Measurements from ENCODE around the gene PIN1. TPM values are rescaled to one million over a fixed set of nuclear protein-coding genes. Genes with fewer than 3 reads are reported as not detected.

Gene PIN1
- total RNA-seq, 2 experiments from 2014 or later = 114 to 117 TPM

- ATAC-seq (no peak), DNase-seq (no peak)
- Mint-ChIP-seq H3K4me1 (ENCODE audit: low read depth) (peaks cover 74% of the 10 kb centered on the region), H3K27me3 (ENCODE audit: low read depth) (no peaks in the 10 kb centered on the region), H3K4me3 (peak overlapping the region; percentile 73), H3K36me3 (ENCODE audit: low read depth) (peaks cover 27% of the 10 kb centered on the region), H3K9me3 (ENCODE audit: insufficient read depth) (no peaks in the 10 kb centered on the region), H3K27ac (peak overlapping the region; percentile 91)
- ChIA-PET POLR2A (interaction anchor here (1.4 kb wide), 1 partner anchor 24 kb away, joined by 4 read pairs; the partner anchor contains the start of gene PIN1), CTCF (interaction anchor here (0.8 to 2.1 kb wide), 5 partner anchors 11 to 233 kb away, joined by 3 to 10 read pairs (median 6); partner anchors contain the start of gene PIN1)
These were observed 23.6 kb downstream of the PIN1 start for GRCh38 chr19:9858766-9859165.

- H3K27ac Mint-ChIP-seq = peak overlapping the region; percentile 62
- DNase-seq (no peak), ATAC-seq (no peak)
- peaks cover 26% of the 10 kb centered on the region for H3K36me3 Mint-ChIP-seq (ENCODE audit: low read depth)
- H3K4me1 Mint-ChIP-seq (ENCODE audit: low read depth) = peaks cover 89% of the 10 kb centered on the region
- H3K27me3 Mint-ChIP-seq (ENCODE audit: low read depth) = no peaks in the 10 kb centered on the region
- CTCF ChIA-PET = no interaction called here
- POLR2A ChIA-PET = interaction anchor here (0.5 to 1.4 kb wide), 2 partner anchors 26 to 547 kb away, joined by 3 to 4 read pairs; partner anchors contain the start of gene PIN1
- no peak overlapping the region for H3K4me3 Mint-ChIP-seq
- H3K9me3 Mint-ChIP-seq (ENCODE audit: insufficient read depth) = no peaks in the 10 kb centered on the region
These were observed 25.3 kb downstream of the PIN1 start for GRCh38 chr19:9860407-9860806.

- POLR2A ChIA-PET = no interaction called here
- DNase-seq (no peak), ATAC-seq (no peak)
- Mint-ChIP-seq H3K4me1 (ENCODE audit: low read depth) (peaks cover 96% of the 10 kb centered on the region), H3K4me3 (no peak overlapping the region), H3K27ac (peak overlapping the region; percentile 62), H3K36me3 (ENCODE audit: low read depth) (peaks cover 23% of the 10 kb centered on the region), H3K9me3 (ENCODE audit: insufficient read depth) (no peaks in the 10 kb centered on the region), H3K27me3 (ENCODE audit: low read depth) (no peaks in the 10 kb centered on the region)
- CTCF ChIA-PET = no interaction called here
These were observed 26.4 kb downstream of the PIN1 start for GRCh38 chr19:9861503-9861902.

GRCh38 chr19:9862938-9863337, 27.8 kb downstream of the PIN1 start:
- Mint-ChIP-seq H3K4me1 (ENCODE audit: low read depth) (peaks cover 93% of the 10 kb centered on the region), H3K27ac (peak overlapping the region; percentile 95), H3K36me3 (ENCODE audit: low read depth) (peaks cover 16% of the 10 kb centered on the region), H3K4me3 (peak overlapping the region; percentile 82), H3K27me3 (ENCODE audit: low read depth) (no peaks in the 10 kb centered on the region), H3K9me3 (ENCODE audit: insufficient read depth) (no peaks in the 10 kb centered on the region)
- ChIA-PET CTCF (interaction anchor here (0.9 to 1.4 kb wide), 3 partner anchors 27 to 34 kb away, joined by 3 read pairs; partner anchors contain the start of gene PIN1), POLR2A (no interaction called here)
- DNase-seq (peak; percentile 59), ATAC-seq (peak; percentile 25)

GRCh38 chr19:9863759-9864158, 28.6 kb downstream of the PIN1 start:
- Mint-ChIP-seq H3K9me3 (ENCODE audit: insufficient read depth) (no peaks in the 10 kb centered on the region), H3K36me3 (ENCODE audit: low read depth) (peaks cover 16% of the 10 kb centered on the region), H3K4me3 (peak overlapping the region; percentile 82), H3K4me1 (ENCODE audit: low read depth) (peaks cover 85% of the 10 kb centered on the region), H3K27me3 (ENCODE audit: low read depth) (no peaks in the 10 kb centered on the region), H3K27ac (peak overlapping the region; percentile 95)
- CTCF ChIA-PET = interaction anchor here (1.2 to 1.4 kb wide), 2 partner anchors 28 to 35 kb away, joined by 3 read pairs; no protein-coding TSS in a partner anchor
- POLR2A ChIA-PET = no interaction called here
- ATAC-seq (no peak), DNase-seq (no peak)

GRCh38 chr19:9865732-9866501, 30.8 kb downstream of the PIN1 start:
- DNase-seq (peak; percentile 81), ATAC-seq (peak; percentile 86)
- Mint-ChIP-seq H3K4me1 (ENCODE audit: low read depth) (peaks cover 63% of the 10 kb centered on the region), H3K9me3 (ENCODE audit: insufficient read depth) (no peaks in the 10 kb centered on the region), H3K27ac (peak overlapping the region; percentile 90), H3K4me3 (peak overlapping the region; percentile 70), H3K36me3 (ENCODE audit: low read depth) (peaks cover 12% of the 10 kb centered on the region), H3K27me3 (ENCODE audit: low read depth) (no peaks in the 10 kb centered on the region)
- POLR2A ChIA-PET = no interaction called here
- CTCF ChIA-PET = interaction anchor here (1.2 kb wide), 1 partner anchor 31 kb away, joined by 4 read pairs; the partner anchor contains the start of gene PIN1

- Mint-ChIP-seq H3K4me3 (no peak overlapping the region), H3K4me1 (ENCODE audit: low read depth) (peaks cover 33% of the 10 kb centered on the region), H3K36me3 (ENCODE audit: low read depth) (peaks cover 4% of the 10 kb centered on the region), H3K9me3 (ENCODE audit: insufficient read depth) (no peaks in the 10 kb centered on the region), H3K27ac (no peak overlapping the region), H3K27me3 (ENCODE audit: low read depth) (no peaks in the 10 kb centered on the region)
- ChIA-PET CTCF (interaction anchor here (0.8 kb wide), 1 partner anchor 42 kb away, joined by 3 read pairs; no protein-coding TSS in a partner anchor), POLR2A (no interaction called here)
- DNase-seq (no peak), ATAC-seq (no peak)
These were observed 34.0 kb downstream of the PIN1 start for GRCh38 chr19:9868983-9869617.

GRCh38 chr19:9871626-9872338, 36.7 kb downstream of the PIN1 start:
- Mint-ChIP-seq H3K9me3 (ENCODE audit: insufficient read depth) (no peaks in the 10 kb centered on the region), H3K4me3 (no peak overlapping the region), H3K36me3 (ENCODE audit: low read depth) (no peaks in the 10 kb centered on the region), H3K27ac (no peak overlapping the region), H3K27me3 (ENCODE audit: low read depth) (no peaks in the 10 kb centered on the region), H3K4me1 (ENCODE audit: low read depth) (peaks cover 8% of the 10 kb centered on the region)
- DNase-seq (no peak), ATAC-seq (no peak)
- ChIA-PET CTCF (no interaction called here), POLR2A (no interaction called here)

- Mint-ChIP-seq H3K27me3 (ENCODE audit: low read depth) (no peaks in the 10 kb centered on the region), H3K9me3 (ENCODE audit: insufficient read depth) (no peaks in the 10 kb centered on the region), H3K36me3 (ENCODE audit: low read depth) (no peaks in the 10 kb centered on the region), H3K4me3 (no peak overlapping the region), H3K27ac (no peak overlapping the region), H3K4me1 (ENCODE audit: low read depth) (no peaks in the 10 kb centered on the region)
- DNase-seq (no peak), ATAC-seq (no peak)
- POLR2A ChIA-PET = no interaction called here
- CTCF ChIA-PET = no interaction called here
These were observed 37.6 kb downstream of the PIN1 start for GRCh38 chr19:9872618-9873242.

- DNase-seq (no peak), ATAC-seq (no peak)
- H3K4me3 Mint-ChIP-seq = no peak overlapping the region
- H3K9me3 Mint-ChIP-seq (ENCODE audit: insufficient read depth) = no peaks in the 10 kb centered on the region
- no peaks in the 10 kb centered on the region for H3K4me1 Mint-ChIP-seq (ENCODE audit: low read depth)
- H3K36me3 Mint-ChIP-seq (ENCODE audit: low read depth) = no peaks in the 10 kb centered on the region
- ChIA-PET POLR2A (no interaction called here), CTCF (no interaction called here)
- no peaks in the 10 kb centered on the region for H3K27me3 Mint-ChIP-seq (ENCODE audit: low read depth)
- no peak overlapping the region for H3K27ac Mint-ChIP-seq
These were observed 40.0 kb downstream of the PIN1 start for GRCh38 chr19:9875031-9875627.

- POLR2A ChIA-PET = no interaction called here
- Mint-ChIP-seq H3K36me3 (ENCODE audit: low read depth) (no peaks in the 10 kb centered on the region), H3K27me3 (ENCODE audit: low read depth) (no peaks in the 10 kb centered on the region), H3K4me3 (no peak overlapping the region), H3K9me3 (ENCODE audit: insufficient read depth) (no peaks in the 10 kb centered on the region), H3K4me1 (ENCODE audit: low read depth) (no peaks in the 10 kb centered on the region), H3K27ac (no peak overlapping the region)
- DNase-seq (no peak), ATAC-seq (no peak)
- CTCF ChIA-PET = no interaction called here
These were observed 40.7 kb downstream of the PIN1 start for GRCh38 chr19:9875796-9876195.

All from activated CD8-positive, alpha-beta T cell treated with anti-CD3 and anti-CD28 coated beads, Interleukin-2, amount 10 ng/mL, durations not matched to agents 7 days and 5 days (primary cell).